H7 (cell line): Measurements from ENCODE around the gene CRIP2. TPM values are rescaled to one million over a fixed set of nuclear protein-coding genes. Genes with fewer than 3 reads are reported as not detected.

ENCODE experiments used
- DNase-seq: peaks from one replicate; pipeline ENCODE4 v3.0.0; 2012
- H3K27me3 ChIP-seq: 2 replicates; pipeline ENCODE4 v1.6.0; 2011; ENCODE audit warnings: mild to moderate bottlenecking, low read length; ENCODE audit not compliant: control insufficient read depth, insufficient read depth
- H3K36me3 ChIP-seq: replicated peaks from 2 replicates; pipeline ENCODE4 v1.5.1; 2011; ENCODE audit warnings: low read length; ENCODE audit not compliant: control insufficient read depth, insufficient read depth
- H3K4me3 ChIP-seq: 2 replicates; pipeline ENCODE4 v1.5.1; 2011; ENCODE audit warnings: low read depth, mild to moderate bottlenecking, control low read depth, low read length, moderate library complexity; ENCODE audit not compliant: insufficient read depth
- total RNA-seq: library from RNA; depleted of rRNA; stranded (reverse); fragments of >200 nt; shearing (Covaris generic); gene quantifications from 2 replicates; pipeline ENCODE4 v1.2.3, GENCODE V29; 2014

CRIP2 gene
- total RNA-seq, 1 experiment from 2014 or later = 8.7 TPM

DNA sequence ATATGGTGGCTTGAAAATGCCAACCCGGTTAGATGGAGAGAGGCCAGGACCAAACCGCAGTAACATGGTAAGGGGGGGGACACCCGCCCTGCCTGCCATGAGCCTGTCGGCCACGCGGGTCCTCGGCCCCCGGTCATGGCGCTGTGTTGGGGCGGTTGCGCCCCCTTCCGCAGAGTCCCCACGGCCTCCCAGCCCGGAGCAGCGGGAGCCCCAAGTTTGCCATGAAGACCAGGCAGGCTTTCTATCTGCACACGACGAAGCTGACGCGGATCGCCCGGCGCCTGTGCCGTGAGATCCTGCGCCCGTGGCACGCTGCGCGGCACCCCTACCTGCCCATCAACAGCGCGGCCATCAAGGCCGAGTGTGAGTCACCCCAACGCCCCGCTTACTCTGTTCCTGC lies 10.1 kb upstream of the CRIP2 start:
- DNase-seq = no peak
- no peak overlapping the region for H3K4me3 ChIP-seq
- peaks cover 12% of the 10 kb centered on the region for H3K36me3 ChIP-seq
- no peaks in the 10 kb centered on the region for H3K27me3 ChIP-seq

DNA sequence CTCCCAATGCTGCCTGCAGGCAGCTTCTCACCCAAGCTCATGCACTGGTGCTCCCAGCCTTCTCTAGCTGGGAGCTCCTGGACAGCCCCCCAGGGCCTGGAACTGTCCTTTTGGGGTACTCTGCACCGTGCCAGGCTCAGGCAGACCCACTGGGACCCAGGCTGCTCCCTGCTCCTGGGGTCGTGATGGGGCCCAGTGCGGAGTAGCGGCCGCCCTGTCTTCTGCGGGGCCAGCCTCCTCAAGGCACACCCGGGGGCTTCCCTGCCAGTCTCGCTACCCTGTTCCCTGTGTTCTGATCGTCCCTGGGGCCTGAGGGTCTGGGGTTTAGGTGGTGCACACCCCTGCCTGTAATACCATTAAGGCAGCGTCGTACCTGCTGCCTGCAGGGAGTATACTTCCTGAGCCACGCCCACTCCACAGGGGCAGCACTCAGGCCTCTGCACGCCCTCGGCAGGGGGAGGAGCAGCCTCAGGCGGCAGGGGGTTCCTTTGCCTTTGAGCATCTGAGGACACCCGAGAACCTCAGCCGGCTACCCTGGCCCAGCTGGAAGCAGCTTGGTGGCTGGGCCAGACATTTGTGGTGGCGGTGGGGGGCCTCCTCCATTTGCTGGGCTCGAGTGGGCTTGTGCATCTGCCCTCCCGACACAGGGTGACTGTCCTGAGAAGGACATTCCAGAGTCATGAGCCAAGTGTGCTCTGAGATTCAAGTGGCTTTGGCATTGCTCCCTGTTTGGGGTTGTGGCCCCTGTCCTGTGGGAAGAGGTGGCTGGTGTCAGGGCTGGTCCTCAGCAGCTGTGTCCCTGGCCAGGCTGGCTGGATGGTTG lies 9.2 kb upstream of the CRIP2 start:
- Histone ChIP-seq H3K27me3 (no peaks in the 10 kb centered on the region), H3K4me3 (no peak overlapping the region), H3K36me3 (peaks cover 11% of the 10 kb centered on the region)
- peak; percentile 84 for DNase-seq

DNA sequence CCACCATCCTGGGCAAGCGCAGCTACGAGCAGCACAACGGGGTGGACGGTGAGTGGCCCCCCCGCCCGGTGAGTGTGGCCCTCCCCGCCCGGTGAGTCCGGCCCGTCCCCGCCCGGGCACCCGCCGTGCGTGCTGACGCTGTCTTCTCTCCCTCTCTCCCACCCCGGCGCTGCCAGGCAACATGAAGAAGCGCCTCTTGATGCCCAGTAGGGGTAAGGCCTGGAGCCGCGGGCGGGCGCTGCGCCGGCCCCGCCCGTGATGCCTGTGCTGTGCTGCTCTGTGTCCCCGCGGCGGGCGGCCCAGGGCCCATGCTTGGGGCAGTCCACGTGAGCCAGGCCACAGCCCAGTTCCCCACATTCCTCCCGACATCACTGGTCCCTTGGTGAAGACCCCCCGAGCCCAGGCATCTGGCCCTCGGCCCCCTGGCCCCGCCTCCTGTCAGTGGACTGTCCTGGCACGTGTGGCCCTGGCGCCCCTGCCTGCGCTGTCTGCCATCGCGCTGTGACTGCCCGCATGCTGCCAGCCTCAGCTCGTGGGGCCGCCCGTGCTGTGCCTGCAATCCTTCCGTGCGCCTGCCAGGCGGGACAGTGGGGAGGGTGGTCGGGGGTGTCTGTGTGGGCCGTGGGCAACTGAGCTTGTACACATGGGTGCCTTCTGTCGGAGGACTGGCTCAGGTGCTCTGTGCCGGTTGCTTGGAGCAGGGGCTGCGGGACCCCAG lies 7.9 kb upstream of the CRIP2 start:
- Histone ChIP-seq H3K4me3 (no peak overlapping the region), H3K27me3 (no peaks in the 10 kb centered on the region), H3K36me3 (peaks cover 6% of the 10 kb centered on the region)
- DNase-seq = no peak

DNA sequence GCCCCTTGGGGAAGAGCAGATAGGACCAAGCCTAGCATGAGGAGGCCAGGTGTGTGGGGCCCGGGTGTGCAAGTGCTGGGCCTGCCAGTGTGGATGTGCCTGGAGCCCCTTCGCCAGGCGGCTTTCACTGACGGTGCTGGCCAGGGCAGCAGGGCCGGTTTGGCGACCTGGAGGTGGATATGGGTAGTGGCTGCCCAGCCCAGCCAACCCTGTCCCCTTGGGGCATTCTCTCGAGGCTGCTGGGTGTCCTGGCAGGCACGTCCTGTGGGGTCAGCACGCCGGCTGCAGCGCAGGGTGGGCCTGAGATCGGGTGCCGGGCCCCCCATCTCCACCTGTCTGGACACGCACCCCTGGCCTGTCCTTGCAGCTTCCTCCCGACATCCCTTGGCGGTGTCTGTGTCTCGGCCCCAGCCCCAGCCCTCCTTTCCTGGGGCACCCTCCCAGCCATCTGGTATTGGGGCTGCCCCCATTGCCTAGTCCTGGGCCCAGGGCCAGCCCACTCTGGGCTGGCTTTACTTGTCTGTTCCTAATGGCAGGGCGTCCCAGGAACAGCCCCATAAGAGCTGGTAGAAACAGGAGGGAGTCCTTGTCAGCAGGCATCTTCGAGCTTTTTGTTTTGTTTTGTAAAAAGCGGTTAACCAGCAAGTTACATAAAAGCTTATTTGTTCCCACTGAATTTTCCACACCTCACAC lies 7.2 kb upstream of the CRIP2 start:
- no peak overlapping the region for H3K4me3 ChIP-seq
- DNase-seq = no peak
- peaks cover 6% of the 10 kb centered on the region for H3K36me3 ChIP-seq

DNA sequence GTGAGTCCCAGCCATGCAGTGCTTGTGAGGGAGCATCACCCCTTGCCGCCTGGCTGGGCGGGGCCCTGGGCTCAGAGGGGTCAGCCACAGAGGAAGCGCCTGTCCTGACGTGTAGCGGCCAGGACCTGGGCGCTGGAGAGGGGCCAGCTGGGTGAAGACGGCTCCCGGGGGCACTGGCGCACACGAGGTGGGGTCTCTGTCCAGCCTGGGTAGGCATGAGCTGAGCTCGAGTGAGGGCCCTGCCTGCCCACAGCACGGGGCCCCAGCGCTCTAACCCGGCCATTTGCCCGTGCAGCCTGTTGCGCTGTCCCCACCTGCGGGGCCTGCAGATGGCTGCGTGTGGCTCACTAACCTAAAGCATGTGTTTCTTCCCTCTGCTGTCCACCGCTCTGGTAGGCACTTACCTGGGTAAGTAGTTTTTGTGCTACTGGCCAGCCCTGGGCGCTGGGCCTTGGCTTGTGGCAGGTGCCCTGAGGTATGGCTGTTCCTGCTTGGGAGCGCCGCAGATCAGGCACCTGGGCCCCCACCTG lies 6.6 kb upstream of the CRIP2 start:
- no peak for DNase-seq
- Histone ChIP-seq H3K36me3 (peaks cover 6% of the 10 kb centered on the region), H3K4me3 (no peak overlapping the region), H3K27me3 (no peaks in the 10 kb centered on the region)

More for the DNA sequence above, 7.2 kb upstream of the CRIP2 start:
- no peaks in the 10 kb centered on the region for H3K27me3 ChIP-seq

DNA sequence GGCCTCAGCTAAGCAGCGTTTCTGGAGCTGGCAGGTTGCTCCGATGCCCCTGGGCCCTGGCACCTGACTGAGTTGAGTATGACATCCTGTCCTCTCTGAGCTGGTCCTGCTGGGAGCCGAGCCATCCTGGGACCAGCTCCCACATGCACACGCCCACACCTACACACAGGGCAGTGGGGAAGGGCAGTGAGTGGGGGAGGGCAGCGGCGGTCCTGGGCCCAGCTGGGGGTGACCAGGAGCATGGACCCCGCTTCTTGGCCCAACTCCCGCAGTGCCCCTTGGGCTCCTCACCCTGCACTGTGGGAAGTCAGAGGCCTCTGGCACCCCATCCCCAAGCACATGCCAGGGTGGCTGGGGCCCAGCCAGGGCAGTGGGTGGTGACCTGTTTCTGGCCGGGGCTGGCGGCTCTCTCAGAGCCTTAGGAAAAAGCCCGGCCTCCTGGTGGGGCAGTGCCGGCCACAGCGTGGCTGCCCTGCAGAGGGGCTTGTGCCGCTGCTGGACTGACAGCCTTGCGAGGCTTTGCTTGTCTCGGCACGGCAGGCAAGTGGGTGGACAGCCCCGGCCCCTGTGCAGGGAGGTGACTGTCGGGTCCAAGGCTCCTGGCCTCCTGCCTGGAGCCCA lies 5.9 kb upstream of the CRIP2 start:
- DNase-seq = no peak
- Histone ChIP-seq H3K27me3 (no peaks in the 10 kb centered on the region), H3K4me3 (no peak overlapping the region), H3K36me3 (peaks cover 1% of the 10 kb centered on the region)

DNA sequence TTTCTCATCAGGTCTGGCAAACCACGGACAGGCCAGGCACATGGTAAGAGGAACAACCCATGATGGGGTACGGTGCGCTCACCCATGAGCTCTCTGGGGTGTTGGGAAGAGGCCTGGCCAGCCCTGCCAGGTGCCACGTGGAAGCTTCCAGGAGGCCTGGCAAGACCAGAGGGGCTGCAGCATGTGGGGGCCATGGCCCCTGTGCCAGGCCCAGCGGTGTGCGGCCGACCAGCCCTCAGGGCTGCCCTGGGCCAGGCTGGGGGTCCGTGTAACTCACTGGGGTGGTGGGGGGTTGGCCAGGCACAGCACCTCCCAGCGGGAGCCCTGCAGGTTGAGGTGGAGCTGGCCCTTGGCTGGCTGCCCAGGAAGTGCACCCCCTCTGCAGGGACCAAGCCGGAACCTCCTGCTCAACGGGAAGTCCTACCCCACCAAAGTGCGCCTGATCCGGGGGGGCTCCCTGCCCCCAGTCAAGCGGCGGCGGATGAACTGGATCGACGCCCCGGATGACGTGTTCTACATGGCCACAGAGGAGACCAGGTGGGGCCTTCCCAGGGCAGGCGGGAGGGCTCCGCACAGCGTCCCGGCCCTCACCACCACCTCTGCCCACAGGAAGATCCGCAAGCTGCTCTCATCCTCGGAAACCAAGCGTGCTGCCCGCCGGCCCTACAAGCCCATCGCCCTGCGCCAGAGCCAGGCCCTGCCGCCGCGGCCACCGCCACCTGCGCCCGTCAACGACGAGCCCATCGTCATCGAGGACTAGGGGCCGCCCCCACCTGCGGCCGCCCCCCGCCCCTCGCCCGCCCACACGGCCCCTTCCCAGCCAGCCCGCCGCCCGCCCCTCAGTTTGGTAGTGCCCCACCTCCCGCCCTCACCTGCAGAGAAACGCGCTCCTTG lies 4.9 kb upstream of the CRIP2 start:
- no peak for DNase-seq
- Histone ChIP-seq H3K36me3 (peaks cover 1% of the 10 kb centered on the region), H3K4me3 (no peak overlapping the region), H3K27me3 (peaks cover under 1% of the 10 kb centered on the region; the same call in 1 of the 2 replicates)

DNA sequence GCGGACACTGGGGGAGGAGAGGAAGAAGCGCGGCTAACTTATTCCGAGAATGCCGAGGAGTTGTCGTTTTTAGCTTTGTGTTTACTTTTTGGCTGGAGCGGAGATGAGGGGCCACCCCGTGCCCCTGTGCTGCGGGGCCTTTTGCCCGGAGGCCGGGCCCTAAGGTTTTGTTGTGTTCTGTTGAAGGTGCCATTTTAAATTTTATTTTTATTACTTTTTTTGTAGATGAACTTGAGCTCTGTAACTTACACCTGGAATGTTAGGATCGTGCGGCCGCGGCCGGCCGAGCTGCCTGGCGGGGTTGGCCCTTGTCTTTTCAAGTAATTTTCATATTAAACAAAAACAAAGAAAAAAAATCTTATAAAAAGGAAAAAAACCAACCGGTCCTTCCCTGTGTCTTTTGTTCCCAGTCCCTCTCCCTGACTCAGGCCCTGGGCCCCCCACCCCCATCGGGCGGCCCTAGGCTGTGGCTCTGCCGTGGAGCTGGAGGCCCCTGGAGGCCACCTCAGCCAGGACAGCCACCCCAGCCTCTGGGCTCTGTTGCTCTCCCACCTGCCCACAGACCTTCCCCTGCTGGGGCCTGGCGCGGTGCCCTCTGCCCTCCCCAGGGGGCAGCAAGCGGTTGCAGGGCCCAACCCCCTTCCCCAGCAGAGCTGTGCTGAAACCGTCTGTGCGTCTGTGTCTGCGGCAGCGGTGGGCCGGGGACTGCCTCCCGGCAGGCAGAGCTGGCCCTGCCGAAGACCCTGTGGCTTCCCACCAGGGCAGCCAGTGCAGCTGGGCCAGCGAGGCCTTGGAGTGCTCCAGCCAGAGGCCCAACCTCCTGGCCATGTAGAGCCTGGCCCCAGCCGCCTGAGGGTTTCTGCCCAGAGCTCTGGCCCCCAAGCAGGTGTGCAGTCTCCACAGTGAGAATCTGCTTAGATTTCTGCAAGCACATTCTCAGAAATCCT lies 4.0 kb upstream of the CRIP2 start:
- Histone ChIP-seq H3K36me3 (peaks cover 1% of the 10 kb centered on the region), H3K27me3 (peaks cover 10% of the 10 kb centered on the region), H3K4me3 (no peak overlapping the region)
- peak; percentile 83 for DNase-seq

DNA sequence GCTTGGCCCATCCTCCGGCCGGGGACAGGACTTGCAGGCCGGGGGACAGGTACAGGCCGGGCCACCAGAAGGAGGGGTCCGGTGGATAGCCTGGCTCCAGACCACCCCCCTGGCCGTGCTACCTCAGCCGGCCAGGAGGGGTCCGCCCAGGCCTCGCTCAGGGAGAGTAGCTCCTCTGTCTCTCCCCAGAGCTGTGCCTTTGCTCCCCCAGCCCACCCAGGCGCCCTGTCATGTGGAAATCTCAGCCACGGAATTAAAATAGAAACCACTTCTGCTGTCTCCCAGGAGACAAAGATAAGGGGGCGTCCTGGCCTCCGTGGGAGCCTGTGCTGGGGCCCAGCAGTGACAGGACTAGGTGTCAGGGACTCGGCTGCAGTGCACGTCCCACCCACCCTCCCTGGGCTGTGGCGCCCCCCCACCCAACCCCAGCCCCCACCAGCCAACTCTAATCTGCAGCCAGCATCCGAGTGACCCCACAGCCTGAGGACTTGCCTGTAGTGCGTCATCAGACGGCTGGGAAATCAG lies 3.3 kb upstream of the CRIP2 start:
- Histone ChIP-seq H3K36me3 (peaks cover 1% of the 10 kb centered on the region), H3K4me3 (no peak overlapping the region), H3K27me3 (peaks cover 17% of the 10 kb centered on the region)
- peak; percentile 97 for DNase-seq

DNA sequence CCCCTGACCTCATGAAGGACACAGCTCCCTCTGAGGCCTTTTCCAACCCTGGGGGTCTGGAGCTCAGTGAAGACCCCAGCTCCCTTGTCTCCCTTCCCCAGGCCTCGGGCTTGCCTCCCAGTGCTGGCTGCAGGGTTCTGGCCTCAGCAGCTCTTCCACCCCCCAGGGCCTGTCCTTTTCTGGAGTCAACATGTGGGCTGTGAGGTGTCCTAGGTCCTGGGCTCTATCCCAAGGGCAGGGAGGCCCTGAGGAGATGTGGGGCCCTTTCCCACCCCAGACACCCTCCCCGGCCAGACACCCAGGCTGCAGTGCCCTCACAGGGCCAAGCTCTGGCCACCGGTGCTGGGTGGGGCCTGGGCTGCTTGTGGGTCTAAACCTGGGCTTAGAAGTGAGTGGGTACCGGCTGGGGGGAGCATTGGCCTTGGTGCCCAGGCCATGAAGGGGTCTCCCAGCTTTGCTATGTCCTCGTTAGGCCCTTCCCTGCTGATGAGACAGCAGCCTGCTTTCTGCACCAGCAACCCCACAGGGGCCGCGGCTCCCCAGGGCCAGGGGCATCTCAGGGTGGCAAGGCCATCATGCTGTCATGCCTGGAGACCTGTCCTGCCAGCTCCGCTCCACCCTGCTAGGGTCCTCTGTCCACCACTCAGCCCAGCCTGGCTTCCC lies 2.7 kb upstream of the CRIP2 start:
- DNase-seq = no peak
- Histone ChIP-seq H3K4me3 (no peak overlapping the region), H3K36me3 (peaks cover 1% of the 10 kb centered on the region), H3K27me3 (peaks cover 23% of the 10 kb centered on the region)

DNA sequence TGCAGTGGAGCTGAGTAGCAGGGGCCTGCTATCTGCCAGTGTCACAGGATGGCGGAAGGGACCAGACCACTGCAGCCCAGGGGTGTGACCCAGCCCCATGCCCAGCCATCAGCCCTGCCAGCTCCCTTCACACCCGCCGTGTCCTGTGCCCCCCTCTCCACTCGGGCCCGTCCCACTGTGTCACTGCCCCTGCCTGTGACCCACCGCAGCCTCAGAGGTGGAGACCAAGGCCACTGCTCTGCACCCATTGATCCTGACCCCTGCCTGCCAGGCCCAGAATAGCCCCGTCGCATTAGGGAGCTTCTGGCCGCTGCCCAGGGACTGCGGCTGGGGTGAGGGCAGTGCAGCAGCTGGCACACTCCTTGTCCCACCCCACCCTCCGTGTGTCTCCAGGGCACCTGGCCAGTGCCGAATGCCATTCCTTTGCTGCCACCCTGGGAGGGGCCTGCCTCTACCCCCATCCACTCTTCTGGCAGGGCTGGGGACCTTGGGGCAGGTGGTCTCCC lies 2.1 kb upstream of the CRIP2 start:
- no peak for DNase-seq
- Histone ChIP-seq H3K36me3 (peaks cover 1% of the 10 kb centered on the region; the same call in 1 of the 2 replicates), H3K4me3 (no peak overlapping the region), H3K27me3 (peaks cover 29% of the 10 kb centered on the region)
